ENCODE results near the gene CAT. TPM values are rescaled to one million over a fixed set of nuclear protein-coding genes. Genes with fewer than 3 reads are reported as not detected.

Gene CAT
- total RNA-seq, 2 donors from 2014 or later, result 98.8 to 148 TPM

DNA sequence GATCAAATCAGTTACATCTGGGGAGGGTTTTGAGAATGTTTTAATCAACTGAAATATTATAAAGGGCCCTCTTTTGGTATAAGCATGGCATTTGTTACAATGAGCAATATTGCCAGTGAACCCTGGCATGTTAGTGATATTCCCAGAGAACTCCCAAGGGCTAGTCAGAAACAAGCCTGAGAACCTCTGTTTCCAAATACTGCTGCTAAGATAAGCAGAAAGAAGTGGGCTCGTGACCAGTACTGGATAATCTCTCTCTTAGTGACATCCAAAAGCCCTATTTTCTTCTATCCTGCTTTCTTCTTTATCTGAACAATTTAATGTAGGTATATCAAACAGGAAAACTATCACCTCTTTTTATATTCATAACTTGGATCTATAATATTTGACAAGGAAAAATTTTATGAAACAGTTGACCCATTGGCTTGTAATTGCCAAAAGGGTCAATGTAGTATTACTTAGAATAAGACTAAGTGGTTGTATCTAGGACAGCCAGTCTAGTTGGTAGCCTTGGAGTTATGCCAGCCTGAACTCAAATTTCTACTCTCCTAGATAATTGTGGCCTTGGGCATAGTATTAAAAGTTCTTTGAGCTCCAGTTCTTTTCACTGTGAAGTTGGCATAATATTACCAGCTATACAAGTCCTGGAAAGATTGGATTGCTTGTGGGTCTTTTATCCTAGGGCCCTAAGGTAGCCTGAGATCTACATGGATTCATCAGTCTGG is 15.7 kb downstream of the CAT start:
- Histone ChIP-seq H3K9me3 (no peaks in the 10 kb centered on the region), H3K27ac (no peak overlapping the region), H3K4me1 (peaks cover 15% of the 10 kb centered on the region), H3K27me3 (no peaks in the 10 kb centered on the region), H3K4me3 (no peak overlapping the region), H3K36me3 (replicated peaks in 1 of 2; ENCODE audit: insufficient read depth in 1 of 2, low read depth in 2 of 2) (peaks cover 0 to 22% of the 10 kb centered on the region in 2 donors)
- WGBS, 2 donors, result 19 to 36% methylated on average over 1 of the region's 1 CpG
- peak in 2 of 4 donors; percentile 26 to 43 for DNase-seq
- TF ChIP-seq, protein P1, sequence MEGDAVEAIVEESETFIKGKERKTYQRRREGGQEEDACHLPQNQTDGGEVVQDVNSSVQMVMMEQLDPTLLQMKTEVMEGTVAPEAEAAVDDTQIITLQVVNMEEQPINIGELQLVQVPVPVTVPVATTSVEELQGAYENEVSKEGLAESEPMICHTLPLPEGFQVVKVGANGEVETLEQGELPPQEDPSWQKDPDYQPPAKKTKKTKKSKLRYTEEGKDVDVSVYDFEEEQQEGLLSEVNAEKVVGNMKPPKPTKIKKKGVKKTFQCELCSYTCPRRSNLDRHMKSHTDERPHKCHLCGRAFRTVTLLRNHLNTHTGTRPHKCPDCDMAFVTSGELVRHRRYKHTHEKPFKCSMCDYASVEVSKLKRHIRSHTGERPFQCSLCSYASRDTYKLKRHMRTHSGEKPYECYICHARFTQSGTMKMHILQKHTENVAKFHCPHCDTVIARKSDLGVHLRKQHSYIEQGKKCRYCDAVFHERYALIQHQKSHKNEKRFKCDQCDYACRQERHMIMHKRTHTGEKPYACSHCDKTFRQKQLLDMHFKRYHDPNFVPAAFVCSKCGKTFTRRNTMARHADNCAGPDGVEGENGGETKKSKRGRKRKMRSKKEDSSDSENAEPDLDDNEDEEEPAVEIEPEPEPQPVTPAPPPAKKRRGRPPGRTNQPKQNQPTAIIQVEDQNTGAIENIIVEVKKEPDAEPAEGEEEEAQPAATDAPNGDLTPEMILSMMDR (IDR thresholded peaks at IDR 0.05), result no peak
- no peak for TF ChIP-seq POLR2A (IDR thresholded peaks at IDR 0.05)
- intact Hi-C loops (cut with DNase I), result no loop called here
- no peak for ATAC-seq

DNA sequence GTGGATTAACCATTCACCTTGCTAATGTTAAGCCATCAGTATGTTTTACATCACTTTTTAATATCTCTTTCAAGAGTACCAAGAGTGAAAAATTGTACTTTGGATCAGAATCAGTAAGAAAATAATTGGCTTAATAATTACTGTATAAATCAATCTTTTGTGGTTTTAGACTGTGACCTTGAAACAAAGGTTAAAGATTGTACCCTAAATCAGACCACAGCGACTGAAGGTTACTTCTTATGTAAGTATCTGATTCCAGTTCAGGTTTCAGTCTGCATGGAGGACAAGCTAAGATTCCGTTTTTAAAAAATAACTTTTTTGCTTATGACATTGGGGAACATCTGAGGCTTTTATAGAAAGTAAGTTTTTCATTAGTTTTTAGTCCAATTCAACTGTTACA is 18.9 kb downstream of the CAT start:
- no peak for DNase-seq
- H3K4me3 ChIP-seq, result no peak overlapping the region
- intact Hi-C loops (cut with DNase I), result no loop called here
- peaks cover 0 to 18% of the 10 kb centered on the region in 2 donors for H3K36me3 ChIP-seq (replicated peaks in 1 of 2; ENCODE audit: insufficient read depth in 1 of 2, low read depth in 2 of 2)
- no peak overlapping the region for H3K27ac ChIP-seq
- peaks cover 22% of the 10 kb centered on the region for H3K4me1 ChIP-seq
- no peak for ATAC-seq
- 45 to 49% methylated on average over 2 of the region's 2 CpGs for WGBS, 2 donors
- TF ChIP-seq, protein P1 (IDR thresholded peaks at IDR 0.05), result no peak
- TF ChIP-seq POLR2A (IDR thresholded peaks at IDR 0.05), result no peak
- H3K27me3 ChIP-seq, result no peaks in the 10 kb centered on the region
- H3K9me3 ChIP-seq, result no peaks in the 10 kb centered on the region

DNA sequence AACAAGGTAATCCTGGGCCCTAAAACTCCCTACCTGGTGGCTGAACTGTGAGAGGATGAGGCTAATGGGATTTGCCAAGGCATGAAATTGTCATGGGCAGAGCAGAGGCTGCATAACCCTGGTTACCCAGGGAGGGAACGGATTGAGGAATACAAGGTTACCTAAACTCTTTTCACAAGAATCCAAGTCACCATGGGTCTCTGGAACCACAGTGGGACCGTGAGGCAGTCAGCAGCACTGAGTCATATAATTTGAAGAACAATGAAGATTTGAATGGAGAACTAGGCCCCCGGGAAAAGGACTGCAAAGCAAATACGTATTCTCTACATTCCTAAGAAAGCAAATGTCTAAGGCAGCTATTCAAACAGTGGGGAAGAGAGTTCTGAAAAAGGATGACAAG is 19.8 kb downstream of the CAT start:
- Histone ChIP-seq H3K9me3 (no peaks in the 10 kb centered on the region), H3K4me3 (no peak overlapping the region), H3K36me3 (replicated peaks in 1 of 2; ENCODE audit: insufficient read depth in 1 of 2, low read depth in 2 of 2) (peaks cover 0 to 23% of the 10 kb centered on the region in 2 donors), H3K27ac (no peak overlapping the region), H3K27me3 (no peaks in the 10 kb centered on the region), H3K4me1 (peaks cover 26% of the 10 kb centered on the region)
- intact Hi-C loops (cut with DNase I), result no loop called here
- WGBS, 2 donors, result 80 to 88% methylated on average over 4 of the region's 4 CpGs
- no peak for TF ChIP-seq POLR2A (IDR thresholded peaks at IDR 0.05)
- TF ChIP-seq, protein P1 (IDR thresholded peaks at IDR 0.05), result no peak
- no peak for ATAC-seq
- no peak for DNase-seq

DNA sequence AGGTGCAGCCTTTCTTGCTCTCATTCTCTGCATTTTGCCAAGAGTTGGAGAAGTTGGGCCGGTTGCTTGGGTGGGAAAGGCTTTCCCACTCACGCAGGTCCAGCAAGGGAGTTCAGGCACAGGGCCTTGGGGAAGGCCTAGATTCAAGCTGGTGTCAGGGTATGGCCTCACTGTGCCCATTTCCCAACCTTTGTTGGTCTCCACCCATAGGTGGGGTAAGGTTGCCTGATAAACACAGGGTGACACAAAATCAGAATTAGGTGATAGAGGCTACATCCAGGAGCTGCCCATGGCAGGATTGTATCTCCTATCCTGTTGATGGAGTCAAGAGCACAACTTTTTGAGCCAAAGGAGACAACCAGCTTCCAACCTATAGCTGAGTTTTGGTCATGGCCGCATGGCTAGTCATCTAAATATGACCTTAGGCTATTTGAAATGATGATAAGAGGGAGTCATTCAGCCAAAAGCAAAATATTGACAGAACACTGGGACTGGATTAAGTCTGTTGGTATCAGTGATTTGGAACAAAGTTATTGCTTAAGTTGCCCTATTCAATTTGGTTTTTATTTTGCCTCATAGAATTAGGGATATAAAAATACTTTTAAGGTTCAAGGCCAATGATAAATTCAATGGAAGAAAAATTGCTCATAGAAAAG is 20.9 kb downstream of the CAT start:
- Histone ChIP-seq H3K36me3 (replicated peaks in 1 of 2; ENCODE audit: insufficient read depth in 1 of 2, low read depth in 2 of 2) (peaks cover 0 to 22% of the 10 kb centered on the region in 2 donors), H3K27me3 (no peaks in the 10 kb centered on the region), H3K27ac (no peak overlapping the region), H3K9me3 (no peaks in the 10 kb centered on the region), H3K4me1 (peaks cover 18% of the 10 kb centered on the region), H3K4me3 (no peak overlapping the region)
- ATAC-seq (no peak), DNase-seq (no peak)
- TF ChIP-seq POLR2A (IDR thresholded peaks at IDR 0.05), result no peak
- TF ChIP-seq, protein P1 (IDR thresholded peaks at IDR 0.05), result no peak
- WGBS, 2 donors, result 64 to 79% methylated on average over 3 of the region's 3 CpGs
- intact Hi-C loops (cut with DNase I), result no loop called here

All from body of pancreas (tissue), 4 donors.